GM23338 (cell line): ENCODE measurements around the gene RELL1. TPM values are rescaled to one million over a fixed set of nuclear protein-coding genes. Genes with fewer than 3 reads are reported as not detected.

ENCODE experiments used
- ATAC-seq: fragments of 200-7000 bp; cut with Tn5 transposase; 3 replicates; pipeline ENCODE4 v1.9.1; 2020
- DNase-seq: peaks from one replicate; pipeline ENCODE4 v3.0.0-alpha.2; 2015; ENCODE audit warnings: low spot score
- H2AFZ ChIP-seq: fragments of 200-600 bp; sonication (generic); 2 replicates; pipeline ENCODE4 v1.8.0; 2016; ENCODE audit warnings: antibody characterized with exemption, mild to moderate bottlenecking, moderate library complexity
- H3F3A ChIP-seq: fragments of 200-600 bp; sonication (generic); replicated peaks from 2 replicates; pipeline ENCODE4 v1.8.0; 2017; ENCODE audit warnings: antibody characterized with exemption, mixed run types, low read depth
- H3K27ac ChIP-seq: fragments of 200-600 bp; sonication (generic); 2 replicates; pipeline ENCODE4 v1.6.1; 2016; ENCODE audit warnings: low read depth
- H3K27me3 ChIP-seq: fragments of 200-600 bp; sonication (generic); 2 replicates; pipeline ENCODE4 v1.8.0; 2016; ENCODE audit warnings: mild to moderate bottlenecking, mixed run types, moderate library complexity; ENCODE audit not compliant: insufficient read depth
- H3K36me3 ChIP-seq: fragments of 200-600 bp; sonication (generic); 2 replicates; pipeline ENCODE4 v1.8.0; 2016; ENCODE audit warnings: mild to moderate bottlenecking; ENCODE audit not compliant: insufficient read depth
- H3K4me1 ChIP-seq: fragments of 200-600 bp; sonication (generic); 2 replicates; pipeline ENCODE4 v1.8.0; 2016; ENCODE audit warnings: mild to moderate bottlenecking, moderate library complexity; ENCODE audit not compliant: insufficient read depth
- H3K4me2 ChIP-seq: fragments of 200-600 bp; sonication (generic); 2 replicates; pipeline ENCODE4 v1.7.1; 2017; ENCODE audit warnings: mixed run types
- H3K4me3 ChIP-seq: fragments of 200-600 bp; sonication (generic); 2 replicates; pipeline ENCODE4 v1.6.1; 2016; ENCODE audit warnings: mixed run types
- H3K79me2 ChIP-seq: fragments of 200-600 bp; sonication (generic); replicated peaks from 2 replicates; pipeline ENCODE4 v1.8.0; 2017; ENCODE audit warnings: mild to moderate bottlenecking; ENCODE audit not compliant: insufficient read depth
- H3K9me2 ChIP-seq: fragments of 200-600 bp; sonication (generic); 2 replicates; pipeline ENCODE4 v1.8.0; 2017; ENCODE audit not compliant: insufficient read depth
- H4K20me1 ChIP-seq: fragments of 200-600 bp; sonication (generic); replicated peaks from 2 replicates; pipeline ENCODE4 v1.8.0; 2017; ENCODE audit warnings: mild to moderate bottlenecking; ENCODE audit not compliant: insufficient read depth
- H3K27ac Mint-ChIP-seq: 2 replicates; pipeline ENCODE4 v1.8.0; 2020; ENCODE audit warnings: inconsistent platforms, mild to moderate bottlenecking, moderate library complexity, mixed read lengths
- H3K27me3 Mint-ChIP-seq: 3 replicates; pipeline ENCODE4 v1.8.0; 2022; ENCODE audit warnings: low read depth, mild to moderate bottlenecking, moderate library complexity, mixed read lengths, inconsistent platforms; ENCODE audit not compliant: insufficient read depth, poor library complexity
- H3K36me3 Mint-ChIP-seq: 3 replicates; pipeline ENCODE4 v1.8.0; 2021; ENCODE audit warnings: low read depth, mild to moderate bottlenecking, inconsistent platforms, moderate library complexity, mixed read lengths
- H3K4me1 Mint-ChIP-seq: 3 replicates; pipeline ENCODE4 v1.8.0; 2020; ENCODE audit warnings: mild to moderate bottlenecking, inconsistent platforms, mixed read lengths
- H3K4me3 Mint-ChIP-seq: 3 replicates; pipeline ENCODE4 v1.8.0; 2021; ENCODE audit warnings: moderate library complexity, mild to moderate bottlenecking, inconsistent platforms, mixed read lengths
- H3K9me3 Mint-ChIP-seq: 3 replicates; pipeline ENCODE4 v1.8.0; 2020; ENCODE audit warnings: moderate library complexity, mild to moderate bottlenecking, inconsistent platforms, mixed read lengths
- CTCF ChIP-seq, 2 experiments: fragments of 200-600 bp in 1 of 2; sonication (generic) in 1 of 2; conservative IDR thresholded peaks; 2 replicates each; pipeline versions ENCODE4 v1.5.1 to v1.6.1; 2016 to 2017; ENCODE audit warnings: antibody characterized with exemption in 2 of 2, low read depth in 2 of 2, mild to moderate bottlenecking in 2 of 2, moderate library complexity in 1 of 2
- ETS1 ChIP-seq: IDR thresholded peaks from 2 replicates; pipeline ENCODE4 v1.6.1; 2016; ENCODE audit warnings: antibody characterized with exemption
- EZH2 ChIP-seq: fragments of 200-600 bp; sonication (generic); IDR thresholded peaks from one replicate; pipeline ENCODE4 v1.8.0; 2017; ENCODE audit warnings: antibody characterized with exemption, mild to moderate bottlenecking, low read depth; ENCODE audit not compliant: unreplicated experiment
- EZH2phosphoT487 ChIP-seq: fragments of 200-600 bp; sonication (generic); IDR thresholded peaks from one replicate; pipeline ENCODE4 v1.8.1; 2018; ENCODE audit warnings: antibody characterized with exemption; ENCODE audit not compliant: unreplicated experiment
- JUNB ChIP-seq: IDR thresholded peaks from one replicate; pipeline ENCODE4 v1.6.1; 2016; ENCODE audit warnings: antibody characterized with exemption; ENCODE audit not compliant: unreplicated experiment
- NANOG ChIP-seq: IDR thresholded peaks from 2 replicates; pipeline ENCODE4 v1.6.1; 2016; ENCODE audit warnings: antibody characterized with exemption, borderline replicate concordance
- POLR2AphosphoS5 ChIP-seq: IDR thresholded peaks from 2 replicates; pipeline ENCODE4 v1.6.1; 2016; ENCODE audit warnings: antibody characterized with exemption, low read depth
- REST ChIP-seq: IDR thresholded peaks from one replicate; pipeline ENCODE4 v1.6.1; 2018; ENCODE audit warnings: antibody characterized with exemption; ENCODE audit not compliant: unreplicated experiment
- STAT1 ChIP-seq: IDR thresholded peaks from one replicate; pipeline ENCODE4 v1.6.1; 2016; ENCODE audit warnings: antibody characterized with exemption; ENCODE audit not compliant: unreplicated experiment
- ZNF114 ChIP-seq: fragments of 250-450 bp; sonication (Bioruptor Pico); IDR thresholded peaks from 2 replicates; pipeline ENCODE4 v1.5.0; 2020; ENCODE audit warnings: mild to moderate bottlenecking, moderate library complexity
- ZNF331 ChIP-seq: fragments of 250-450 bp; sonication (Bioruptor Pico); IDR thresholded peaks from 2 replicates; pipeline ENCODE4 v1.5.0; 2020; ENCODE audit warnings: low read depth, mild to moderate bottlenecking, moderate library complexity
- polyA plus RNA-seq: library from polyadenylated mRNA; unstranded; fragments of >200 nt; fragmentation: Nextera tagmentation; extraction: Ambion mirVana; gene quantifications from 2 replicates; pipeline ENCODE4 v1.2.1, GENCODE V29; 2016
- total RNA-seq: library from RNA; depleted of rRNA; stranded (reverse); fragments of >200 nt; shearing (Covaris generic); gene quantifications from 2 replicates; pipeline ENCODE4 v1.2.3, GENCODE V29; 2014

RELL1 gene
- total and polyA plus RNA-seq, 2 experiments from 2014 or later = 2.8 to 28.5 TPM

- Mint-ChIP-seq H3K27ac (no peak overlapping the region), H3K9me3 (peaks cover 8% of the 10 kb centered on the region), H3K27me3 (peaks cover 18% of the 10 kb centered on the region), H3K36me3 (peaks cover 12% of the 10 kb centered on the region; the same call in 2 of the 3 replicates), H3K4me3 (no peak overlapping the region; the same call in 2 of the 3 replicates), H3K4me1 (peaks cover 61% of the 10 kb centered on the region)
- H3K9me2 ChIP-seq = peaks cover 2% of the 10 kb centered on the region; the same call in 1 of the 2 replicates
- no peaks in the 10 kb centered on the region; the same call in 1 of the 2 replicates for H3K36me3 ChIP-seq
- H3K79me2 ChIP-seq = peaks cover 45% of the 10 kb centered on the region
- H3F3A ChIP-seq = no peaks in the 10 kb centered on the region; the same call in 1 of the 2 replicates
- ATAC-seq (peak; percentile 71), DNase-seq (peak; percentile 57)
- no peak overlapping the region for H2AFZ ChIP-seq
- TF ChIP-seq EZH2 = no peak
- no peak for TF ChIP-seq EZH2phosphoT487
- TF ChIP-seq REST = no peak
- no peak for TF ChIP-seq STAT1
- H3K4me1 ChIP-seq = peaks cover 52% of the 10 kb centered on the region
- H3K4me2 ChIP-seq = peak overlapping the region; percentile 68
- no peaks in the 10 kb centered on the region for H3K27me3 ChIP-seq
- no peak overlapping the region for H3K27ac ChIP-seq
- peaks cover 6% of the 10 kb centered on the region for H4K20me1 ChIP-seq
- H3K4me3 ChIP-seq = no peak overlapping the region
Measured at GRCh38 chr4:37662251-37662650, 23.9 kb downstream of the RELL1 start.

GRCh38 chr4:37661772-37662171 lies 24.4 kb downstream of the RELL1 start:
- peaks cover 58% of the 10 kb centered on the region for H3K4me1 Mint-ChIP-seq
- ATAC-seq (no peak), DNase-seq (no peak)
- peaks cover 6% of the 10 kb centered on the region for H4K20me1 ChIP-seq
- H3K4me1 ChIP-seq = peaks cover 51% of the 10 kb centered on the region
- H3K27ac Mint-ChIP-seq = no peak overlapping the region
- H3K27ac ChIP-seq = no peak overlapping the region
- H3K4me2 ChIP-seq = peak overlapping the region; percentile 68; the same call in 1 of the 2 replicates
- no peak overlapping the region for H3K4me3 Mint-ChIP-seq
- no peaks in the 10 kb centered on the region; the same call in 1 of the 2 replicates for H3F3A ChIP-seq
- peaks cover 45% of the 10 kb centered on the region for H3K79me2 ChIP-seq
- no peaks in the 10 kb centered on the region; the same call in 1 of the 2 replicates for H3K36me3 ChIP-seq
- peaks cover 16% of the 10 kb centered on the region; the same call in 2 of the 3 replicates for H3K36me3 Mint-ChIP-seq
- no peak overlapping the region for H3K4me3 ChIP-seq
- H3K9me2 ChIP-seq = peaks cover 2% of the 10 kb centered on the region; the same call in 1 of the 2 replicates
- peaks cover 10% of the 10 kb centered on the region for H3K9me3 Mint-ChIP-seq
- no peak overlapping the region for H2AFZ ChIP-seq
- no peaks in the 10 kb centered on the region for H3K27me3 ChIP-seq
- H3K27me3 Mint-ChIP-seq = peaks cover 18% of the 10 kb centered on the region
- TF ChIP-seq ZNF331 (CRISPR knock-in tag) (no peak), ETS1 (no peak), NANOG (no peak), POLR2AphosphoS5 (no peak), STAT1 (no peak), REST (no peak), JUNB (no peak), EZH2 (no peak), CTCF (conservative IDR thresholded peaks at IDR 0.05; ENCODE audit: low read depth in 2 of 2) (no peak), ZNF114 (CRISPR knock-in tag) (no peak)
